ENCODE data around the gene B3GNT4.
A peak's percentile ranks its signal among the peaks of the same experiment; 100 is the strongest.
"Not testable (repeated sequence)": the region's sequence is repeated elsewhere in the genome, so short reads cannot be mapped to it uniquely, and the experiment has no call there.

The B3GNT4 gene

DNA sequence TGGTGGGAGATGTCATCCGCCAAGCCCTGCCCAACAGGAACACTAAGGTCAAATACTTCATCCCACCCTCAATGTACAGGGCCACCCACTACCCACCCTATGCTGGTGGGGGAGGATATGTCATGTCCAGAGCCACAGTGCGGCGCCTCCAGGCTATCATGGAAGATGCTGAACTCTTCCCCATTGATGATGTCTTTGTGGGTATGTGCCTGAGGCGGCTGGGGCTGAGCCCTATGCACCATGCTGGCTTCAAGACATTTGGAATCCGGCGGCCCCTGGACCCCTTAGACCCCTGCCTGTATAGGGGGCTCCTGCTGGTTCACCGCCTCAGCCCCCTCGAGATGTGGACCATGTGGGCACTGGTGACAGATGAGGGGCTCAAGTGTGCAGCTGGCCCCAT lies 3.5 kb downstream of the B3GNT4 start:
- no peak overlapping the region for H3K4me3 ChIP-seq
- no peak overlapping the region for H3K27ac ChIP-seq

DNA sequence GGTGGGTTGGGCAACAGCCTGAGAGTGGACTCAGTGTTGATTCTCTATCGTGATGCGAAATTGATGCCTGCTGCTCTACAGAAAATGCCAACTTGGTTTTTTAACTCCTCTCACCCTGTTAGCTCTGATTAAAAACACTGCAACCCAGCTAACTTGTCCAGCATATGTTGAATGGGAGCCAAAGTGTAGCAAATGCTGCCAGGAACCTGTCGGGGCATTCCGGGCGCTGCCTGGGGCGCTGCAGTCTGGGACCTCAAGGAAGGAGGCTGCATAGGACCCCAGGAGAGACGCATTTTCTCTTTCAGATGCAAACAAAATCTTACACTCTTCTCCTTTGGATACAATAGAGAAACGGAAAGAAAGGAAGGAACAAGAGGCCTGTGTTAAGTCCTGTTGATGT lies 3.9 kb downstream of the B3GNT4 start:
- Histone ChIP-seq H3K4me3 (no peak overlapping the region), H3K27ac (no peak overlapping the region)

DNA sequence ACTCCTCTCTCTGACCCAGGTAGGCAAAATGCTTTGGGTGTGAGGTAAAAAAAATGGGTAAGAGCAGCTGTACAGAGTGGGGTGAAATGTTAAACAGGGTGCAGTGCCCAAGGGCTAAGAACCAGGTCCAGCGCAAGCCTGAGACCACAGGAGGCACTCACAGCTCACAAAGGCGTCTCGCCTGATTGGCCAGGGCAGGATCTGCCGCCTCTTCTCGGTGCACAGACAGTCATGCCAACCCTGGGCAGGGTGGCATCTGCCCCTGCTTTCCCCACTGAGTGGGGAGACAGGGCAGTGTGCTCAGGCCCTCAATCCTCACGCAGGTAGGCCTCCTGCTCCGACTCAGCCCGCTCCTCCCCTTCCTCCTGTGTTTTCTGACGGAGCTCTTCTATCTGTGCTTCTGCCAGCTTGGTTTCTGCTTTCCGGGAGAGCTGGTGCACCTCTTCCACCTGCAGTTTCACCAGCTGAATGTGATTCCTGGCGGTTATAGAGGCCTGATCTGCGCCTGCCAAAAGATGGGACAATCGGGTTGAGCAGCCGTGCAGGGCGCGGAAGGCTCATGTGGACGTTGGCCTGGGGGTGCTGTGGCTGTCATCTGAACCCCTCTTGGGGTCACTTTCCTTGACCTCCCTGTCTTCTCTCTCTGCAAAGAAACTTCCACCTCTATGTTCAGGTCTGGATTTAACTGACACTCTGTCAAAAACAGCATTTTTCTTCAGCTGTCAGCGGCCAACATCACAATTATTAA lies 4.7 kb downstream of the B3GNT4 start:
- Histone ChIP-seq H3K27ac (no peak overlapping the region), H3K4me3 (no peak overlapping the region)

DNA sequence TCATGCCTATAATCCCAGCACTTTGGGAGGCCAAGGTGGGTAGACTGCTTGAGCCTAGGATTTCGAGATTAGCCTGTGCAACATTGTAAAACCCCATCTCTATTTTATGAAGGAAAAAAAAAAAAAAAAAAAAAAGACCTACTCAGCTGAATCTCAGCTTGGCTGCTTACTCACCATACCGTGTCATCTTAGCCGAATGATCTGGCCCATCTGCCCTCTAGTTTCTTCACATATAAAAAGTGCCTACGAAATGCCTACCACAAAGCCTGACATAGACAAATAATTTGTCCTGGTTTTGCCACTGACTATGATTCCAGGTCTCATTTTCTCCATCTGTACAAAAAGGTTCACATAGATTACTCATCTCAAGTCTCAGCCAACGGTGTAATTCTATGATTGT lies 12.3 kb downstream of the B3GNT4 start:
- no peak overlapping the region for H3K27ac ChIP-seq
- no peak overlapping the region for H3K4me3 ChIP-seq

DNA sequence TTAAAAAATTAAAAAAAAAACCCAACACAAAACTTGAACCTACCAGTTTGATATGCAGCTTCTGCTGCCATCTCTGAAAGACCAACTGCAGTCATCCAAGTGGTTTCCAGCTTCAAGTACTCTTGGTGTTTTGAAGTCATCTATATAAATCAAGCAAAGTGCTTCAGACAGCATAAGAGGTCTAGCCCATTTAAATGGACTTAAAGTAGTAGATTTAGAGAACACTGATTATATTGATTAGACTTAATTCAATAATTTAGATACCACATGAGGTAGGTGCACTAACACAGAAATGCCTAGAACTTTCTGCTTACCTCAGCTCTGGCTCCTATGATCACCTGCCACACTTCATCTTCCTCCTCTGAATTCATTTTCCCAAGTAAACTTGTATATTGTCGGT lies 12.9 kb downstream of the B3GNT4 start:
- H3K4me3 ChIP-seq = no peak overlapping the region
- no peak overlapping the region for H3K27ac ChIP-seq

DNA sequence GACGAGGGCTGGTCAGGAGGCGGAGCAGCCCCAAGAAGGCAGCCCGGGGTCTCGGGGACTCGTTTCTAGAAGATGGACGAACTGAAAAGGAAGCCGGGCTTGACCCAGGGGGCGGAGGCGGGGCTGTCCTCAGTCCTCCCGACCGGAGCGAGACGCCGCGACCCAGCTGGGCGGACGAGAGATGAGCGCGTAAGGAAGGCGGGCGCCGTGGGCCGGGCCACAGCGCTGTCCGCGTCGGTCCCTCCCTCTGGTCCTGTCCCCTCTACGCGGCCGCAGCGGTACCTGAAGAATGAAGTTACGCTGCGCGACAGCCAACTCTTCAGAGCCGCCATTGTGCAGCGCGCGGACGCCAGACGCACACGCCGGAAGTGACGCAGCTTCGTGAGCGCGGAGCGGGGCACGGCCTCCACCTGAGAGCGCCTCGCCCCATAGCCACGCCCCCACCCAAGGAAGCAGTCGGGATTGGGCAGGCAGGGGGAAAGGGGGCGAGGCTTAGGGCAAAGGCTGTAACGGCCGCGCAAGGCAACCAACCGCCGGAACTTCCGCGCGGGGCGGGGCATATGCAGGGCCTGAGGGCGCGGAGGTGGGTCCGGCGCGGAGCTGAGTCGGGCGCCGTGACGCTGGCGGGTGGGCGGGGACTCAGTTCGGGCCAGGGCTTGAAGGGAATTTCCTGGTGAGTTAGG lies 22.3 kb downstream of the B3GNT4 start, which contains the start of gene DIABLO:
TSS of gene DIABLO (minus strand) at position 370 of the 683 bp plus-strand sequence. CDS start at position 332, 38 bp downstream.
- Histone ChIP-seq H3K4me3 (peak within 1 kb of the TSS; percentile 56 to 95 (median 70)), H3K27ac (peak within 1 kb of the TSS; percentile 65 to 96 (median 91))

DNA sequence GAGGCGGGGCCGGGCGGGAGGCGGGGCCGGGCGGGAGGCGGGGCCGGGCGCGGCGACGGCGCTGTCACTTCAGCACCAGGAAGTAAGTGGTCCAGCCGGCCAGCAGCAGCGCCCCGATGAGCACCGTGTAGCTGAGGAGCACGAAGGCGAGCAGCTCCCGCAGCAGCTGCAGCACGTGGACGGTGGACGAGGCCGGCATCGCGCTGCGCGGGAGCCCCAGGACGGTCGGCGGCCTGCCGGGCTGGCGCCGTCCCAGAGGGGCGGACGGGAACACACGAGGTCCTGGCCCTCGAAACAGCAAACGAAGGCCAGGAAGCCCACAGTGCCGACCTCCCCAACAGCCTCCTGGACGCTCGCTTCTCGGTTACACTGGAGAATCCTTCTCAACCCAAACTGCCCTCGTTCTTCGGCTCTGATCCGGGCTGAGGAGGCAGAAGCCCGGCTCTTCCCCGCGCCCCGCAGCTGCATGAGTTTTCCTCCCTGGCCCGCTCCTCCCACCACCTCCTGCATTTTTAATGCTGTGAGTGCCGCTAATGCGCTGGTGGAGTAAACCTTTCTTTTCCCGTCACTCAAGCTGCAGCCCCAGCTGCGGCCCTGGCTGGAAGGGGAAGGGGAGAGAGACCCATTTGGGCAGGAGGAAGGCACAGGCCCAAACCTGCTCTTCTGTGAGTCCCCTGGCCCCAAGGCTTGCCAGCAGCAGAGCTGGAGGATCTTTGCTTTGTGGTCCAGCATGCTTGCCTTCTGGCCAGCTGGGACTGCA lies 23.0 kb downstream of the B3GNT4 start:
- peak overlapping the region in 4 of 21 experiments; percentile 17 to 93 (median 36) for H3K27ac ChIP-seq
- H3K4me3 ChIP-seq = peak overlapping the region; percentile 23 to 70 (median 38)

DNA sequence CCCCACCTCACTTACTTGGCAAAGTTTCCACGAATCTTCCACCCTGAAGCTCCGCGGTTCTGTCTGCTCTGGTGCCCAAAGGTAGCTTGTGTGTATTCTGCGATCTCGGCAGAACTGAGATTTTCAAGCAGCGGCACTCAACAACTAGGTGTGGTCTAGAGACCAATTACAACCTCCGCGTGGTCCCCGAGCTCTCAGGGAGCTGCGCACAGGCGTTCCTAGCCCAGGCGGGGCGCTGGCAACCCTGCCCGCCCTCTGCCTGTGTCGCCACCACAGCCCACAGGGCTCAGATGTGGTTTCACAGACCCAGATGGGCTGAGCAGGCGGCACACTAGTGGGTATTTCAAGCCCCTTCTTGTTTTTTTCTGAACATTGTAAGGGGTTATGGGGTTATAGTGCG lies 23.8 kb downstream of the B3GNT4 start:
- H3K27ac ChIP-seq = peak overlapping the region in 2 of 21 experiments; percentile 45 to 93

DNA sequence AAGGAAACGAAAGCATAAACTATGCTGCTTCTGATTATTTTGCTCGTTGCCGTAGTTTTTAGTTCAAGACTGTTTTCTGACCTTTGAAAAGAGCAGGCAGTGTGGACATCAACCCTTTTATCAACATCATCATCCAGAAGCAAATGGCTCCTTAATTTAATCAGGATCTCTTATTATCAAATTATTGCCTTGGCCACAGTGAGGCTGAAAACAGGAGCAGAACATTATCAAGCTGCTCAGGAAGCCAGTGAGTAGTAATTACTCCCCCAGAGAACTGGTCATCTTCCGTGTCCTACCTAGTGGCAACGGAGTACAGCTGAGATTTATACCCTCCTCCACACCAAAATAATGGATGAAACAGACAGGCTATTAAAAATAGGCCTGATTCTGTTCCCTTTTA lies 24.6 kb downstream of the B3GNT4 start:
- Histone ChIP-seq H3K4me3 (no peak overlapping the region), H3K27ac (peak overlapping the region in 1 of 21 experiments; percentile 45)

More for the DNA sequence above, 23.8 kb downstream of the B3GNT4 start:
- no peak overlapping the region for H3K4me3 ChIP-seq

DNA sequence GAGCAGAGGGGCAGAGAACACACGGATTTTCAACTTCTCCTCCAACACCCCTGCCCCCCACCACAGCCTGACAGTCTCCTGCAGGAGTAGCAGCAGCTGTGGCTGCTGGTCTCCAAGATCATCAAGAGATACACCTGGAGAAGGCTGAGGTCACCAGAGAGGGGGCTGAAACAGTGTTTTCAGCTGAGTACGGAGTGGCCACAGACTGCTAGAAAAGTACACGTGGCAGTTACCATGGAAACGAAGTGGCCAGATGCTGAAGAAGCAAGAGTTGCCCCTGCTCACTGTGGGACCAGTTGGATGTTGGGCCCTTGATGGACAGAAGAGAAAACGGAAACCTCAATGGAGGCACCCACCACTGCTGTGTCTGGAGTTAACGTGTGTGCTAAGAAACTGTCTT lies 27.3 kb downstream of the B3GNT4 start:
- H3K4me3 ChIP-seq = no peak overlapping the region
- no peak overlapping the region for H3K27ac ChIP-seq

DNA sequence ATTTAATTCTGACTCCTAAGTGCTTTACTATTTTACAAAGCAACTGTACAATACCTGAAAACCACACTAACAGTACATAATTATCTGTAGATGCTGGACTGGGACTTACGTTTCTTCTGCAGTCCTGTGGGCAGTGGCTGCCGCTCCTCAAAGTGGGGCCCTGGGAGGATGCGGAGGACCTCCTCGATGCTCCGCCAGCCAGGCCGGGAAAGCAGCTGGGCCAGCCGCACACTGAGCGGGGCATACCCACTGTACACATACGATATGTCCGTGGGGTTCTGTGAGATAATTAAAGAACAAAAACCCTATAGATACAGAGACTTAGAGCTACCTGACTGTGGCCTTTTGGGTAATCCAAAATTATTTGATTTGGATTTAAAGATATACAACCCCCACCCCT lies 29.2 kb downstream of the B3GNT4 start:
- no peak overlapping the region for H3K4me3 ChIP-seq
- no peak overlapping the region for H3K27ac ChIP-seq

DNA sequence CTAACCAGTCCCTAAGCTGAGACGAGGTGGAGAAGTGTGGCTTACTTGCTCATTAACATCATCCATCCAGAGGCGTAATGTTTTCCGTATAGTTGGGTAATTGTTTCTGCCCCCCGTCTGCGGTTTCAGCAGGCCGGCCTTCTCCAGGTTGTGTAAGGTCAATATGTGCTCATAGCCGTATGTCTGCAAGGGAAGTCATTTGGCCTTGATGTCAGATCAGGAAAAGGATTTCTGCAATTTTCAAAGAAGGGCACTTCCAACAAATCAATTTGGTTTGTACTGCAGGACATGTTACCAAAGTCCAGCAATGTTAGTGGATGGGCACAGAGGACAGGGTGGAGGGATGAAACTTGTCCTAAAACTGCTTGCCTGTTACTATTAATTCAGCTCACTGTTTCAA lies 32.2 kb downstream of the B3GNT4 start:
- H3K27ac ChIP-seq = no peak overlapping the region

DNA sequence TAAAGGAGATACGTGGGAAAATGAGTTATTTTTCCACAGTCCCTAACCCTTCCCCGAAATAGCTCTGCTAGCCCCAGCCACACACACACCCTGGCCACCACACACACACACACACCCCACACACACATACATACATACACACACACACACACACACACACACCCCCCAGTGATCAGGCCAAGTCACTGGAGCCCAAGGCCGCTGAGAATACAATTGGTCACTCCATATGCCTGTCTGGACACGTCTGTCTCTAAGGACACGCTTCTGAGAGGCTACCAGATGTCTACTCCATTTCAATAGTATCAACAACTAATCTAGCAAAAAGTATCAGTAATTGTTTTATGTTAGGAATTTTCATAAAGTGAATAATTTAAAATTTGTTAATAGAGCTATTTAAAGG lies 35.4 kb downstream of the B3GNT4 start:
- Histone ChIP-seq H3K27ac (no peak overlapping the region), H3K4me3 (no peak overlapping the region)

More for the DNA sequence above, 32.2 kb downstream of the B3GNT4 start:
- H3K4me3 ChIP-seq = no peak overlapping the region

DNA sequence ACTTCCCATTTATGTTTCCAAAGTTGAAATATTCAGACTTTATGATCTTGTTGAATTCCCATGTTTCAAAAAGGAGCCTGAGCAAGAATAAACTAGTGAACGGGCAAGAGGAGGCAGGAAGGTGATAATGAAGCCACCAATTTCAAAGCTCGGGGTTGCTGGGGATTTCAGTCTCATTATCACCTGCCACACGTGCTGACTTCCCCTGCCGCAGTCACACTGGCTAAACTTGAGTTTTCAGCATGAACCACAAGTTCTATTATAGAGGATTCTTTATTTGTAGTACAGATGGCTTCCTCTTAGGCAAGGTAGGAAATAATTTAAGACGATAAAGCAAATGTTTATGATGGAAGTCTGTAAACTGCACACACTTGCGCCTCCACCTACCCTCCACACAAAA lies 40.5 kb downstream of the B3GNT4 start:
- H3K27ac ChIP-seq = peak overlapping the region in 7 of 21 experiments; percentile 17 to 85 (median 60)
- no peak overlapping the region for H3K4me3 ChIP-seq

DNA sequence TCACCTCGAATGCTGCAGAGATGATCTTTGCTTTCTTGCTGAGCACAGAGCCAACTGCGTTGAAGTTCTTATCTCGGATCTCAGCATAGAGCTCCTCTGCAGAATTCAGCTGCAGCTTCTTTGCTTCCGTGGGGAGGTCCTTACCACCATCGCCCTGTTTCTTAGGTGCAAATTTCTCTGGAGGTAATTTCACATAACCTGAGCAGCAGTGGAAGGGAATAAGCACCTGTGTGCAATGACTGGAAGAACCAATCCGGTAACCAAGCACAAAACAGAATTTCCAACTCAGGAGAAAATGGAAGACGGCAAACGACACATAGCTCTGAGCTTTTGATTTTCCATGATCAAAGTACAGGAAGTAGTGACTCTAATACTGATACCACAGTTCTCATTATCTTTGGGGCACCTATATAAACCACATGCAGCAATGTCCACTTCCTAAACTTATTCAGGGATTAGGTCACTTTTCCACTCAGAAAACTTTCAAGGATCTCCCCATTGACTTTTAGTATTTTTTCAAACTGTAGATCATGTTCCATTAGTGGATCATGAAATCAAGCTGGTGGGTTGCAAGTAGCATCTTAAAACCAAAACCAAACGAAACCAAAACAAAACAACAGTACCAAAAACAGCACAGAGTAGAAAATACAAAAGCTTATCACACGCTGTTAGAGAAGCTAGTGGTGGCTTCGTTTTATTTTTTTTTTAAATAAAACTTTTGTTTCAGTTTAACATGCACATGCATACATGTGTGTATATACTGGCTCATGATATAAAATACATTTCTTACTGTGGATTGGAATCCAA lies 41.3 kb downstream of the B3GNT4 start:
- Histone ChIP-seq H3K27ac (peak overlapping the region in 7 of 21 experiments; percentile 17 to 85 (median 56)), H3K4me3 (peak overlapping the region in 2 of 7 experiments; percentile 9 to 11)

DNA sequence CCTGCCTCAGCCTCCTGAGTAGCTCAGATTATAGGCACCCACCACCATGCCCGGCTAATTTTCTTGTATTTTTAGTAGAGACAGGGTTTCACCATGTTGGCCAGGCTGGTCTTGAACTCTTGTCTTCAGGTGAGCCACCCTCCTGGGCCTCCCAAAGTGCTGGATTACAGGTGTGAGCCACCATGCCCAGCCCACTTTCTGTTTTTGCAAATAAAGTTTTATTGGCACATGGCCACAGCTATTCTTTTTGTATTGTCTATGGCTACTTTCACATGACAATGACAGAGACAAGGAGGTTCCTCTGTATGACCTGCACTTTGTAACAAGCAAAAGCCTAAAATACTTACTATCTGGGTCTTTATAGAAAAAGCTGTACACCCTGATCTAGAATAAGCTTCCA lies 42.0 kb downstream of the B3GNT4 start:
- Histone ChIP-seq H3K4me3 (no peak overlapping the region), H3K27ac (peak overlapping the region in 7 of 21 experiments; percentile 17 to 85 (median 44))

DNA sequence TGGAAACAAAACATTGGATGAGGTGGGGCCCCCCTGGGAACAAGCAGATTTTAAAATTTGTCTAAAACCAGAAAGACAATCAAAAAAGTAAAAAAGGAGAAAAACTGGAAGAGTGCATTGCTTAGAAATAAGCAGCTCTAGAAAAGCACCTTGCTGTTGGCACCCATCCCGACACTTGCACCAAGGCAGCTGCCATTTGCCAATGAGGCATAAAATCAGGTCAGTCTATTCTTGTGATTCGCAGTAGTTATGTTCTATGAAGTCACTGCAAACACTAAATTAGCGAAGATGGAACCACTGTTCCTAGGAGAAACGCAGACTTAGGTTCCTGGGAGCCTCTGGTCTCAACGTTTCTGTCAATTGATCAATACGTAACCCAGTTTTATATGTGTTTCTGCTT lies 46.5 kb downstream of the B3GNT4 start:
- H3K27ac ChIP-seq = no peak overlapping the region

DNA sequence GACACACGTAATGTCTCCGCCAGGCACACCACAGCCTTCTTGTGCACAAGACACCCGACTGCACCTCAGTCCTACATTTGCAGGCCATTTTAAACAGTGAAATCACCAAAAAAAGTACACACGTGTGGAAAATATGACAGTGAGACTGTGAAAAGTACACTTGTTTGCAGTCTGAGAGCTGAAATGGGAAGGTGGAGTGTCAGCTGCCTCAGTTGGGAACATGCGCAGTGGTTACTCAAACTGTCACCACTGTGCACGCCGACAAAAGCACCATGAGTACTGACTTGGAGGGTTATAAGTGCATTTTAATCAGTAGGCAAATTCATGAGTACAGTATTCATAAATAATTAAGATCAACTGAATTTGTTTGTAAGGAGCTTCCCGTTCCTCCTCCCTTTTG lies 47.0 kb downstream of the B3GNT4 start:
- H3K27ac ChIP-seq = no peak overlapping the region
- no peak overlapping the region for H3K4me3 ChIP-seq

More for the DNA sequence above, 46.5 kb downstream of the B3GNT4 start:
- no peak overlapping the region for H3K4me3 ChIP-seq

DNA sequence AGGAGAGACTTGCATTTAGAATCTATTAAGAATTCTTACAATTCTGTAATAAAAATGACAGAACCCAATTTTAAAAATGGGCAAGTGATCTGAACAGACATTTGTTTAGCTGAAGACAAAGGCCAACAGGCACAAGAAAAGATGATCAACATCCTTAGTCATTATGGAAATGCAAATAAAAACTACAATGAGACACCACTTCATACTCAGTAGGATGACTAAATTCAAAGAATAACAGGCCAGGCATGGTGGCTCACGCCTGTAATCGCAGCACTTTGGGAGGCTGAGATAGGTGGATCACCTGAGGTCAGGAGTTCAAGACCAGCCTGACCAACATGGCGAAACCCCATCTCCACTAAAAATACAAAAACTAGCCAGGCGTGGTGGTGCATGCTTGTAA lies 55.0 kb downstream of the B3GNT4 start:
- H3K27ac ChIP-seq, H3K4me3 ChIP-seq: not testable (repeated sequence)
